A673 (cell line): ENCODE measurements around the gene MOSPD3.

Experiments
- EZH2 ChIP-seq: fragments of 200-600 bp; sonication (generic); IDR thresholded peaks from 2 replicates; pipeline ENCODE4 v1.6.1; 2017; ENCODE audit warnings: borderline replicate concordance, low read depth, mild to moderate bottlenecking, mixed read lengths, antibody characterized with exemption, low read length; ENCODE audit not compliant: poor library complexity, severe bottlenecking
- TF ChIP-seq, protein P1 (sequence below): fragments of 300-800, 200-600 bp; sonication (generic); conservative IDR thresholded peaks from 2 replicates; pipeline ENCODE4 v1.5.1; 2017; ENCODE audit warnings: low read depth, mild to moderate bottlenecking, antibody characterized with exemption, low read length, moderate library complexity, mixed read lengths

- TF ChIP-seq, protein P1, sequence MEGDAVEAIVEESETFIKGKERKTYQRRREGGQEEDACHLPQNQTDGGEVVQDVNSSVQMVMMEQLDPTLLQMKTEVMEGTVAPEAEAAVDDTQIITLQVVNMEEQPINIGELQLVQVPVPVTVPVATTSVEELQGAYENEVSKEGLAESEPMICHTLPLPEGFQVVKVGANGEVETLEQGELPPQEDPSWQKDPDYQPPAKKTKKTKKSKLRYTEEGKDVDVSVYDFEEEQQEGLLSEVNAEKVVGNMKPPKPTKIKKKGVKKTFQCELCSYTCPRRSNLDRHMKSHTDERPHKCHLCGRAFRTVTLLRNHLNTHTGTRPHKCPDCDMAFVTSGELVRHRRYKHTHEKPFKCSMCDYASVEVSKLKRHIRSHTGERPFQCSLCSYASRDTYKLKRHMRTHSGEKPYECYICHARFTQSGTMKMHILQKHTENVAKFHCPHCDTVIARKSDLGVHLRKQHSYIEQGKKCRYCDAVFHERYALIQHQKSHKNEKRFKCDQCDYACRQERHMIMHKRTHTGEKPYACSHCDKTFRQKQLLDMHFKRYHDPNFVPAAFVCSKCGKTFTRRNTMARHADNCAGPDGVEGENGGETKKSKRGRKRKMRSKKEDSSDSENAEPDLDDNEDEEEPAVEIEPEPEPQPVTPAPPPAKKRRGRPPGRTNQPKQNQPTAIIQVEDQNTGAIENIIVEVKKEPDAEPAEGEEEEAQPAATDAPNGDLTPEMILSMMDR, result no peak
- TF ChIP-seq EZH2, result no peak
Observed at GRCh38 chr7:100577103-100577502, 35.2 kb upstream of the MOSPD3 start.
